CD4-positive, alpha-beta T cell treated with Interleukin-4 for 1 hour (primary cell): ENCODE results near the gene RAET1G.
"Not testable (repeated sequence)": the region's sequence is repeated elsewhere in the genome, so short reads cannot be mapped to it uniquely, and the experiment has no call there.

ENCODE experiments used
- DNase-seq, 2 donors: peaks; one replicate each; pipeline ENCODE4 v3.0.0-alpha.2; 2020 to 2022

Gene RAET1G

DNA sequence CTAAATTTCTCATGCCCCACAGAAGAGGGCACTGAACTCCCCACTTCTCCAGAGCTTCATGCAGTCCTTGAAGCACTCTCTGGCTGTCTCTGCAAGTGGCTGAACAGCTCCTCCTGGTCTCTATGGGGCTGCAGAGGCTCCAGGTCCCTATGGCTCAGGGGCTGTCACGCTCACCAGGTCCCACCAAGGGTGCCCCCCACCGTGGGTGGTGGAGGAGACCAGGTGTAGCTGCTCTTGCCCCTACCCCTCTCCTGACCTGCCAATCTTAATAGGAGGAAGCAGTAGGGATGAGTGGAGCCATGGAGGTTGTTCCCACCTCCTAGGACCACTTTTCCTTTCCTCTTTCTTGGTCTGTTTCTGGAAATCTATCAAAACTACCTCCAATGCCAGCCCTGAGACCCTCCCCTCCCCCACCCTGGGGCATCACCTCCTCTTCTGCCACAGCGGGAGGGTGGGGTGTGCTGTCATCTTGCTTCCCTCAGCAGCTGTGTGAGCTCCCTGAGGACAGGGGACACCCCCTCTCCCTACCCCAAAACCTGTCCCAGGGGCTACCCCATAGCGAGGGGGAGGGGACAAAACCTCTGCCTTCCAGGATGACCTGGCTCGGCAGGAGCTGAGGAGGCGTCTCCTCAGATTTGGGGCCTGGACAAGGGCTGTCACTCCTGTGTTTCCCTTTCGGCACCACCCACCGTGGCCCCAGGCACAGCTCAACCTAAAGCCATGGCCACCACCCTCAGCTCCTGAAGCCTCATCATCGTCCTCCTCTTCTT lies 13.0 kb downstream of the RAET1G start:
- no peak for DNase-seq

DNA sequence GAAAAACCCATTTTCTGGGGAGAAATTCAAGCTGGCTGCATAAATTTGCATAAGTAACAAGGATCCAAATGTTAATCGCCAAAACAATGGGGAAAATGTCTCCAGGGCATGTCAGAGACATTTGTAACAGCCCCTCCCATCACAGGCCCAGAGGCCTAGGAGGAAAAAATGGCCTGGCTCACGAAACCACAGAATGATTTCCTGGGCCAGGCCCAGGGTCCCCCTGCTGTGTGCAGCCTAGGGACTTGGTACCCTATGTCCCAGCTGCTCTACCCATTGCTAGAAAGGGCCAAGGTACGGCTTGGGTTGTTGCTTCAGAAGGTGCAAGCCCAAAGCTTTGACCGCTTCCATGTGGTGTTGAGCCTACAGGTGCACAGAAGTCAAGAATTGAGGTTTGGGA lies 14.4 kb downstream of the RAET1G start:
- not testable (repeated sequence) for DNase-seq

DNA sequence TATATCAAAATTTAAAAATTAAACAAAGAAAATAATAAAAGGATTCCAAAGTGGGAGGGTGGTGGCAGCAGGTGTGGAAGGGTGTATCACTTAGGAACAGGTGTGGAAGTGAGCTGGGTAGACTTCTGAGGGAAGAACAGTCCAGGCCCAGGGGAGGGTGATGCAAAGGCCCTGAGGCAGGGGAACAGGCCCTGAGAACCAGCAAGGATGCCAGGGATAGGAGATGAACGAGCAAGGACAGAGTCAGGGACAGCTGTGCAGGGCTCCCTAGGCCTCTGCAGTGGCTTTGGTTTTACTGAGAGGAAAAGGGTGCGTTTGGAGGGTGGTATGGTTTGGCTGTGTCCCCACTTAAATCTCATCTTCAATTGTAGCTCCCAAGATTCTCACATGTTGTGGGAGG lies 15.6 kb downstream of the RAET1G start:
- DNase-seq = no peak

DNA sequence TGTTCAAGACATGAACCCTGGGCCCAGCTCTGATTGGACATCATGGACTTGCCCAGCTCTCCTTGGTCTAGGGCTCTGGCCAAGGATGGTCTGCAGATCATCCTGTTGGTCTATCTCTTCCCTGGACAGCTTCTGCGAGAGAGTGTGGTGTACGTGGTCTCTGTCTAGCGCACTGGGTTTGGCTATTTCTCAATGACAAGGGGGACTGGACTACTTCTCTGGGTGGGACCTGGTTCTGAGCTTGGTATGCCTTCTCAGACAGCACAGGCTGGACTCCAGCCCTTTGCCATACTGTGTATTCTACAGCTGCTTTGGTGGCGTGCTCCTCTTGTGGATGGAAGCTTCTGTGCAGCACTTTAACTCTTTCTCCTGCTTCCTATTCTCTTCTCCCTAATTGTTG lies 16.5 kb downstream of the RAET1G start:
- no peak for DNase-seq

DNA sequence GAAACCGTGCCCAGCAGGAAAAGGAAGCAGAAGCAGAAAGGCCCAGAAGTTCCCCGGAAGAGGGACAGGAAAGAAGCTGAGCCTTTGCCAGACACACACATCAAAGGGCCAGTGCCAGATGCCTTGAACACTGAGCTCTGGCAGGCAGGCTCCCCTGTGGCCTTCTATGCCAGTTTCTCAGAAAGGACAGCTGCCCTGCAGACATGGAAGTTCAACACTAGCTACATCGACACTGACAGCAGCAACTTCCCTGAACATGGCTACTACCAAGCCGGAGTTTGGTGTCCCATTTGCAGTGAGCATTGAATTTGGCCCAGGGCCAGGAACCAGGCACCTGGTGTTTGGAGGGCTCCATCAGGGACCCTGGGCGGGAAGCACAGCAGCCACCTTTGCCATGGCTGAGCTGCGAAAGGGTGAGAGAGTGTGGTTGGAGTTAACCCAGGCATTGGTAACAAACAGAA lies 17.0 kb downstream of the RAET1G start:
- DNase-seq = no peak

DNA sequence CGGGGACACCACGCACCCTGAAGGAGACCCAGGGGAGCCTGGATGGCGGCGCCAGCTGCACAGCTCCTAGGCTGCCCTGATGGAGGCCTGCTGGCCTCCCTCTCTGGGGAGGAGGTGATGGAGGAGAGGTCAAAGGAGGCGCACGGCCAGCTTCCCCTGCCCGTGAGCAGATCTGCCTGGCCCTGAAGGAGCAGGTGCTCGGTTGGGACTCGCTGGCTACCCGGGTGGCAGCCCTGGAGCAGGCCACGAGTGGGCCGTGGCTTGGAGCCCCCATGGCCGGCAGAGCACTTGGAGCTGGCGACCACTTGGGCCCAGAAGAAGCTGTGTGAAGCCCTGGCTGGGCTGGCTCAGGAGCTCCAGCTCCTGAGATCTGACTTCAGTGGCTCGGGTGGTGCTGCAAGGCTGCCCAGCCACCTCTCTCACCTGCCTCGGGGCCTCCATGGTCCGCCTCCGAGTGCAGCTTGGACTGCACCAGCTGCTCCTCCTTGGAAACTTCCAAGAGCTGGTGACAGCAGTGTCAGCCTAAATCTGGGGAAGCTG lies 17.5 kb downstream of the RAET1G start:
- DNase-seq = no peak

DNA sequence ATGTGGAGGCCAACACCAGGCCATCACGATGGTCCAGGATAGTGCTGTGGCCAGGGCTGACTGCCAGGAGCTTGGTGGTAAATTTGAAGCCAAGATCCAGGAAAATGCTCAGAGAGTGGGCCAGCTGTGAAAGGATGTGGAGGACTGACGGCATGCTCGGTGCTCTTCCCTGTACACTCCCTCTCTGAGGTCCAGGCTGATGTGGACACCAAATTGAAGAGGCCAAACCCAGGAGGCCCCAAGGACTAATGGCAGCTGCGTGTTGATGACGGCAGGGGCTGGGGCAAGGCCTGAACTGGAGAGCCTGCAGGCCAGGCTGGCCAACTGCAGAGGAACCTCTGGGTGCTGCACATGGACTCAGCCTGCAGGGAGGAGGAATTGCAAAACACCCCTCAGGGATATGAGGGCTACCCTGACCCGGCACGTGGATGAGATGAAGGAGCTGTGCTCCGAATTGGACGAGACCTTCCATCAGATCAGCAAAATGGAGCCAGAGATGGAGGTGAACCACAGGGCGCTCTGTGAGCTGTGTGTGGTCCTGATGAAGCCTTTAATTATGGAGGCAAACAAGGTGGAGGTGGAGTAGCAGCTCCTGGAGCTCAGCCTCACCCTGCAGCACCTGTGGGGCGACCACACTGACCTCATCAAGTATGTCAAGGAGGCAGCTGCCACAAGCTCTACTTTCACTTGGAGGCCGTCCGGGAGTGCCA lies 18.1 kb downstream of the RAET1G start:
- DNase-seq = no peak

DNA sequence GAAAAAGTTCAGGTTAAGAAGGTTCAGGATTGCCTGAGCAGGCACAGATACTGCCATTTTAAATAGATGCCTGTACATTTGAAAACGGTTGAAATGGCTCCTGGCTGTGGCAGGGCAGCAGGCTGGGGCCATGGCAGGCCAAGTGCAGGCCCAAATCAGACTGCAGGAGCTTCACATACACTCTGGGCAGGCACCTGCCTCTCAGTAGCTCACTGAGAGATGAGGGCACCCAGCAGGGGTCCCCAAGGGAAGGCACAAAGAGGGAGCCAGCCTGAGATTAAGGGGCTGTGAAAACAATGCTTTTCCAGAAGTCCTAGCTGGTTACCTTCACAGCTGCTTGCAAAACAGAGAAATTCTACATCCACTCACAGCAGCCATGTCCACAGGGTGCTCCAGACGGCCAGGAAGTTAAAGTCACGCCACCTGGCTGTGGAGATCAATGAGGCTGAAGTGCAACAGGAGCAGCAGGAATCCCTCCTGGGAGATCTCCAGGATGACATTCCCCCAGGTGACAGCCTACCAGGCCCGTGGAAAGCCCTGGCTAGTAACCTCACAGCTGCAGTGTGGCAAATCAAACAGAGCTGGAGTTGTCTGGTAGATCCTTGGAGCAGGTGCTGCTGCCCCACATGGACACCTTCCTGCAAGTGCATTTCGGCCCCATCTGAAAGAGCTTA lies 18.8 kb downstream of the RAET1G start:
- no peak for DNase-seq

DNA sequence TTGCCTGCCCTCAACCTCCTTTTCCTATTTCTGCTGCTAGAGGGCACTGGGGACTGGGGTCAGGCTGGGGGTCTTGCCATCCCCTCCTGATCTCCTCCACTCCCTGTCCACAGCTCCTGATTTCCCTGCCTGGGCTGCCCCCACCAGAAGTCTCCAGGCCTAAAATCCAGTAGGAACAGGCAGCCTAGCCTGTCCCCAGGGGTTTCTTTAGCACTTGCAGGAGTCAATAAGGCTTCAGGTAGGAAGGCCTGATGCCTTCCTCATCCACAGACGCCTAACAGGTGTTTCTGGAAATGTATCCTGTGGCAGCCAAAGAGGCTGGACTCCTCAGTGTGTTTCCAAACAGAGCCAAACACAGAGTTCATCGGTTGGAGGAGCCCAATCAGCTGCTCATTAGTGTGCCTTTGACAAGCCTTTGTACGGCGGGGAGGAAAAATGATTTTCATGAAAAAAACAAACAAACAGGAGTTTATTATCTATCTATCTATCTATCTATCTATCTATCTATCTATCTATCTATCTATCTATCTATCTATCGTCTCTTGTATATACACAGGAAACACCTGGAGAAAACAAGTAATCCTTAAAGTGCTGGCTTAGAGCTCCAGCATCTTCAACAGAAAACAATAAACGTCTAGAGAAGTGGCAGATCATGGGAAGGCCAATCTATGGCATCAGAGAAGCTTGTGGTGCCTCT lies 21.3 kb downstream of the RAET1G start:
- no peak for DNase-seq

DNA sequence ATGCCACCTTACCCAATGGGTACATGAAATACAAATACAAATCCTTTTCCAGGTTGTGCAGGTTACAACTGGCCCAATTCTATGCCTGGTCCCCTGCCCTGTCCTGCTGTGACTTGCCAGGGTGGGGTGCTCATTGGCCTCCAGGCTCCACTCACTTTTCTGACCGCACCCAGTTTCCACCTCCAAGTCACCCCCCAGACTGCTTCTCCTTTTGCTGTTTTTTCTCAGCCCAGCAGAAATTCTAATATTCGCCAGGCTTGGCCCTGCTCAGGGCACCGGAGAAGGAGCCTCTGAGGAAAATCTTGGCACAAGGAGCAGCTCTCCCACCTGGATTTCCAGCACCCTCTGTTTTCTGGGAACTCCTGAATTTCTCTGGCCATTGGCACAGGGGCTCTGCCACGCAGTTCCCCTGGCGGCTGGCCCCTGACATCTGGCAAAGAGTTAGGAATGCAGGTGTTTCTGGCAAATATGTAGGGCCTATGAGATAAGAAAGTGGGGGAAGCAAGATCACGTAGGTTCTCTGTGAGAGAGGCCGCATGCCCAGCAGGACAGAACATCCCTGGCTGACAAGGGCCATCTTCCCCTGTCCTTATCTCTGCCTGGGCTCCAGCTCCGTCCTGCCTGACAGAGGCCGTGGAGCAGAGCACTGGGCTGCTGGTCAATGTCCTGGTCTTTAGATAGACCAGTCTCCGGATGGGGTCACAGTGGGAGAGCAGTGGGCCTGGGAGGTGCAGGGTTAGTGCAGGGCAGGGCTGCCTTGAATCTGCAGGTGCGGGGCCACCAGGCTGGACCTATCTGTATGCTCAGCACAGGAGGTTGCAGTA lies 22.1 kb downstream of the RAET1G start:
- no peak for DNase-seq

DNA sequence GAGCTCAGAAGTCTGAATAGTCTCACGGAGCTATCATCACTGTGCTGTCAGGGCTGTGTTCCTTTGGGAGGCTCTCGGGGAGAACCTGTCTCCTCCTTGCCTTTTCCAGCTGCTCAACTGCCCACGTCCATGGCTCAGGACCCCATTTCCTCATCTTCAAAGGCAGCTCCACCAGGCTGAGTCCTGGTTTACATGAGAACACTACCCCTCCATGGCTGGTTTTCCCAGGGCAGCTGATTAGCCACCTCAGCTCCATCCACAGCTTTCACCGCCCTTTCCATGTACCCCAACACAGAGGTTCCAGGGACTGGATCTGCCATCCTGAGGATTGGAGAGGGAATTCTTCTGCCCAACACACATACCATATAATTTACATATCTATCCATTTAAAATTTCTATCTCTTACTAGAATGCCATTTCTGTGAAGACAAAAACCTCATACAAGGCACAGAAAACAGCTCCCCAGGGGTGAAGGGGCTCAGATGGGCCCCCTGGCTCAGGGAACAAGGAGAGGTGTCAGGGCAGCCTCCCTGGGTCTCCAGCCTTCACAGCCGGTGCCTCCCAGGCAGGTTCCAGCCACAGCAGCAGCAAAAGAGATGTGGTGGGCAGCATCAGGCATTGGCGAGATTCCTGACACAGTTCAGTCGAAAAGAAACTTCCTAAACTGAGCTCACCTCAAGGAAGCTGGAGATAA lies 22.8 kb downstream of the RAET1G start:
- DNase-seq = no peak

DNA sequence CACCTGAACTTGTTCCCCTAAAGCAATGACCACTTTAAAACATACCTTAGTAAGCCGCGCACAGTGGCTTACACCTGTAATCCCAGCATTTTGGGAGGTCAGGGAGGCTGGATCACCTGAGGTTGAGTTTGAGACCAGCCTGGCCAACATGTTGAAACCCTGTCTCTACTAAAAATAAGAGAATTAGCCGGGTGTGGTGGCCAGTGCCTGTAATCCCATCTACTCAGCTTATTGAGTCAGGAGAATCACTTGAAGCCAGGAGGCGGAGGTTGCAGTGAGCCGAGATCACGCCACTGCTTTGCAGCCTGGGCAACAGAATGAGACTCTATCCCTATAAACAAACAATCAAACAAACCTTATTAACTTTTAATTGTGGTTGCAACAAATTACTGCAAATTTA lies 23.4 kb downstream of the RAET1G start:
- DNase-seq = no peak

DNA sequence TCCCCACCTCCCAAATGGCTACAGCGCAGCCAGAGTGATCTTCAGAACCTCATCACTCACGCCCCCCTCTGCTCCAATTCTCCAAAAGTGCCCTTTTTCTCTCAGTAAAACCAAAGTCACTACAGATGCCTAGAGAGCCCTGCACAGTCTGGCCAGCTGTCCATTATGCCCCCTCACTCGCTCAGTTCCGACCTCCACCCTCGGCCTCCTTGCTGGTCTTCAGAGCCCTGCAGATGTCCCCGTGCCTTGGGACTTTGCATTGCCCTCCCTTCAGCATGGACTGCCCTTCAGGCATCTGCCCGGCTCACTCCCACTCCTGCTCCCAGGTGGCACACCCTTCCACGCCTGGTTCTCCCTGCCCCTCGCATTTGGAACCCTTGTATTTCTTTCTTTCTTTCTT lies 24.0 kb downstream of the RAET1G start:
- no peak for DNase-seq

DNA sequence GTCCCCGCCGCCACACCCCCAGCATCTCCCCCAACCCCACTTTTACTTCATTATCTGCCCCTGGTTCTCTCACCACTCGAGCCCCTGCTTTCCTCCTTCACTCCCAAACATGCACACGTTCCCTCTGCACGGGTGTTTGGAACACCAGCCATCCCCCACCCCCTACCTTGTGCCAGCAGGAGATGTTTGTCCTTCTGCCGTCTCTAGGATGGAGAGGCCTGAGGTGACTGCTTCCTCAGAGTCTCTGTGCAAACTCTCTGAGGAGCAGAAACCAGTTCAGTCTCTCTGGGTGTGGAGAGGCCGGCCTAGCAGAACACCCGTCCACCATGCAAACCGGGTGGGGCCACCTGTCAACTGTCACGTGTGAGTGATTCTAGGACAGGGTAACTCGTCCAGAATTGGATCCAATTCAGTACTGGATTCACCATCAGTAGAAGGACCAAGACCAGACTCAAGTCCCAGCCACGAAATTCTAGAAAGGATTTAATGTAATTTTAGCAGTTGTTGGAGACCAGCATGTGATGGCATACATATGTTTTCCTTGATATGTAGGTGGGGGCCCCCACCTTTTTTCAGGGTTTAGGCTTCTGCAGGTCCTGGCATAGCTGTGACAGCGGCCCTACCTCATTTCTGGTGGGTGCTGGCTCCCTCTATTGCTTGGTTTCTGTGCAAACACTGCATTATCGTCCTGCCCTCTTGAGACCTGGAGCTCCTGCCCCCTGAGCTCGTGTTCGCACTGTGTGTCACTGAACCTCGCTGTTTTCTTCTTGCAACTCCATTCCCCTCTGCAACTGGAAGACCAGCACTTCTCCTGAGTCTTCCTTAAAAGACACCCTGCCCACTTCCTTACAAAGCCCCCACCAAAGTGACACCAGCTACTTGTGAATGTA lies 24.8 kb downstream of the RAET1G start, which contains the start of gene RAET1E:
RAET1E (minus strand) TSS at position 259 of the 890 bp plus-strand sequence. CDS start 7,212 bp downstream, outside the sequence.
- DNase-seq = no peak

DNA sequence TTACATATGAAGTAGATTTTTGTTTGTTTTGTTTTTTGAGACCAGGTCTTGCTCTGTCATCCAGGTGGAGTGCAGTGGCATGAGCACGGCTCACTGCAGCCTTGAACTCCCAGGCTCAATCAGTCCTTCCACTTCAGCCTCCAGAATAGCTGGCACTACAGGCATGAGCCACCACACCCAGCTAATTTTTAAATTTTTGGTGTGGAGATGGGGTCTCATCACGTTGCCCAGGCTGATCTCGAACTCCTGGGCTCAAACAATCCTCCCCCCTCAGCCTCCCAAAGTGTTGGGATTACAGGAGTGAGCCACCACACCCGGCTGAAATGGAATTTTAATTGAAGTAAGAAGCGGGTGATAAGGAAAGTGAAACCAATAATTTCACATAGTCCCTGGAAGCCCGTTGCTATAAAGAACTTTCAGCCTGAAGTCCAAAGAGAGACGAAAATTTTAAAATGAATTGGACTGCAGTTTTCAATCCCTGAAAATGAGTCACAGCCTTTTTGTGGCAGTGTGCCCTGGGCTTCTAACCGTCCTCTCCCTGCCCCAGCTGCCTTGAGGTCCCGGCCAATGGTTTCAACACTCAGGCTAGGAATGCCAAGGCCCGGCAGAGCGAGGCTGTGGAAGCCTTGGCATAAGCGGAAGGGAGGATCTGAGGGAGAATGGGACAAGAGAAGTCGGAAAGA lies 25.8 kb downstream of the RAET1G start:
- no peak for DNase-seq

DNA sequence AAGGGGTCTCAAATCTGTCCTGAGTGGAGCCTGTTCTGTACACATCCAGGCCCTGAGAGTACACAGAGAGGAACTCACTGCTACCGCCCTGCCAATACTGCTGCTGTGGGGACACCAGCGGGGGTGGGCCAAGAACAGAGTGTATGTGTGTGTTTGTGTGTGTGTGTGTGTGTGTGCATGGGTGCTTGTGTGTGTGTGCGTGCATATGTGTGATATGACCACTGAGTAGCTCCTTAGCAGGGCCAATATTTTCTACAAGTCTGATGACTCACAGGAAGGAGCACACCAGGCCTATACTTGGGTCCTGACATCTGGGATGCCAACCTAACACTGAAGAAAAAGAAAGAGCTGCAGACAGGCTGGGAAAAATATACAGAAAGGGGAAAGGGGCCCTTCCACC lies 26.4 kb downstream of the RAET1G start:
- DNase-seq = no peak

DNA sequence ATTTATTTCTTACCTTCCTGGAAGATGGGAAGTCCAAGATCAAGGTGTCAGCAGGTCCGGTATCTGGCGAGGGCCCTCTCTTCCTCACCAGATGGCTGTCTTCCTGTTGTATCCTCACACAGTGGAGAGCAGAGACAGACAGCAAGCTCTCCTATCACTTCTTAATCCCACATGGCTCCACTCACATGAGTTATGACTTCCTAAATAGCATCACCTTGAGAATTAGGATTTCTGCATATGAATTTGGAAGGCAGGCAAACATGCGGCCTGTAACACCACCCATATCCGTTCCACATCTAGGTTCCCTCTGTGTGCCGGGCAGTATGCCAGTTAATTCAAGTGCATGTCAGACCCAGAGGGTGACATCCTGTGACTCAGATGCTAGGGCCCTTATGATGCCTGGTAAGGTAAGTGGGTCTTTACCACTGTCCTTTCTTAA lies 27.1 kb downstream of the RAET1G start:
- peak in 1 of 2 donors; percentile 30 for DNase-seq

DNA sequence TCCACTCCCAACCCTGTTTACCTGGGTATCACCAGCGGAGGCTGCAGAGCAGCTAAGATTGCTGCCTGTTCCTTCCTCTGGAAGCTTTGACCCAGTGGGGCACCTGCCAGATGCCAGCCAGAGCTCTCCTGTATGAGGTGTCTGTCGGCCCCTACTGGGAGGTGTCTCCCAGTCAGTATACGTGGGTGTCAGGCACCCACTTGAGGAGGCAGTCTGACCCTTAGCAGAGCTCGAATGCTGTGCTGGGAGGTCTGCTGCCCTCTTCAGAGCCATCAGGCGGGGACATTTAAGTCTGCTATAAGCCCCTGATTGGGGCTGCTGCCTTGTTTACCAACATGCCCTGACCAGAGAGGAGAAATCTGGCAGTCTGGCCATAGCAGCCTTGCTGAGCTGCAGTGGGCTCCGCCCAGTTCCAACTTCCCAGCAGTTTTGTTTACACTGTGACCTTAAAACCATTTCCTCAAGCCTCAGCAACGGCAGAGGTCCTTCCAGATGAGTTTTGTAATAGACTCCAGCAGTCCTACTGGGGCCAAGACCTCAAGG lies 27.8 kb downstream of the RAET1G start:
- no peak for DNase-seq

DNA sequence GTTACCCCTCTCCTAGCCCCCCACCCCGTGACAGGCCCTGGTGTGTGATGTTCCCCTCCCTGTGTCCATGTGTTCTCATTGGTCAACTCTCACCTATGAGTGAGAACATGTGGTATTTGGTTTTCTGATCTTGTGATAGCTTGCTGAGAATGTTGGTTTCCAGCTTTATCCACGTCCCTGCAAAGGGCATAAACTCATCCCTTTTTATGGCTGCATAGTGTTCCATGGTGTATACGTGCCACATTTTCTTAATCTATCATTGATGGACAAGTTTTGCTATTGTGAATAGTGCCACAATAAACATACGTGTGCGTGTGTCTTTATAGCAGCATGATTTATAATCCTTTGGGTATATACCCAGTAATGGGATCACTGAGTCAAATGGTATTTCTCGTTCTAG lies 31.1 kb downstream of the RAET1G start:
- not testable (repeated sequence) for DNase-seq
